HL-60 (cell line): Measurements from ENCODE around the gene AHSP.

ENCODE experiments used
- CTCF ChIP-seq: IDR thresholded peaks from one replicate; pipeline ENCODE4 v1.5.1; 2011; ENCODE audit warnings: low read length, control low read depth, inconsistent platforms; ENCODE audit not compliant: insufficient read depth
- GABPA ChIP-seq: IDR thresholded peaks from 2 replicates; pipeline ENCODE4 v1.6.1; 2012; ENCODE audit warnings: low read depth
- POLR2AphosphoS5 ChIP-seq: IDR thresholded peaks from 2 replicates; pipeline ENCODE4 v1.6.1; 2012; ENCODE audit warnings: low read depth
- REST ChIP-seq: IDR thresholded peaks from 2 replicates; pipeline ENCODE4 v1.6.1; 2012; ENCODE audit warnings: low read depth; ENCODE audit not compliant: insufficient replicate concordance
- SPI1 ChIP-seq: IDR thresholded peaks from 2 replicates; pipeline ENCODE4 v1.6.1; 2012; ENCODE audit warnings: low read depth, mild to moderate bottlenecking, borderline replicate concordance

GRCh38 chr16:31505483-31505882 lies 22.2 kb upstream of the AHSP start:
- TF ChIP-seq CTCF (no peak), POLR2AphosphoS5 (no peak), REST (no peak), SPI1 (peak; percentile 69), GABPA (peak; percentile 27; the same call in 1 of the 2 replicates)
